ENCODE measurements around the gene LMF1.

LMF1 gene

DNA sequence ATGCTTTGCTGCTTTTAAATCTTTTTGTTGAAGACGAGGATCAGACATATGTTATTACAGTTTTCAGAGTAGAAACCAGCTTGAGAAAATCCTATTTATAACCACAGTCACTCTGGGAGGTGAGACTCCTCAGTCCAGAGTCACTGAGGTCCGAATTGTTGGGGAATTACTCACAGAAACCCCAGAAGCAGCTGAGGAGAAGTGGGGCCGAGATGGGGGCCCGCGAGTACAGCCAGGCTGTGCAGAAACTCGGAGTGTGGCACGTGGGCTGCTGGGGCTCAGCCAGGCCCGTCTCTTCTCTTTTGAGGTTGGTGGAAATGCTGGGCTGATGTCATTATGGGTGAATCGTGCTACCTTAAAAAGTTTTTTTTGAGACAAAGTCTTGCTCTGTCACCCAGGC is 155.8 kb downstream of the LMF1 start:
- TF ChIP-seq EZH2phosphoT487 (IDR thresholded peaks at IDR 0.05; ENCODE audit: borderline replicate concordance, low read length) = no peak
- TF ChIP-seq, protein P1, sequence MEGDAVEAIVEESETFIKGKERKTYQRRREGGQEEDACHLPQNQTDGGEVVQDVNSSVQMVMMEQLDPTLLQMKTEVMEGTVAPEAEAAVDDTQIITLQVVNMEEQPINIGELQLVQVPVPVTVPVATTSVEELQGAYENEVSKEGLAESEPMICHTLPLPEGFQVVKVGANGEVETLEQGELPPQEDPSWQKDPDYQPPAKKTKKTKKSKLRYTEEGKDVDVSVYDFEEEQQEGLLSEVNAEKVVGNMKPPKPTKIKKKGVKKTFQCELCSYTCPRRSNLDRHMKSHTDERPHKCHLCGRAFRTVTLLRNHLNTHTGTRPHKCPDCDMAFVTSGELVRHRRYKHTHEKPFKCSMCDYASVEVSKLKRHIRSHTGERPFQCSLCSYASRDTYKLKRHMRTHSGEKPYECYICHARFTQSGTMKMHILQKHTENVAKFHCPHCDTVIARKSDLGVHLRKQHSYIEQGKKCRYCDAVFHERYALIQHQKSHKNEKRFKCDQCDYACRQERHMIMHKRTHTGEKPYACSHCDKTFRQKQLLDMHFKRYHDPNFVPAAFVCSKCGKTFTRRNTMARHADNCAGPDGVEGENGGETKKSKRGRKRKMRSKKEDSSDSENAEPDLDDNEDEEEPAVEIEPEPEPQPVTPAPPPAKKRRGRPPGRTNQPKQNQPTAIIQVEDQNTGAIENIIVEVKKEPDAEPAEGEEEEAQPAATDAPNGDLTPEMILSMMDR (IDR thresholded peaks at IDR 0.05; ENCODE audit: low read depth, low read length, poor library complexity, severe bottlenecking) = no peak
- Histone ChIP-seq H3K27me3 (ENCODE audit: control insufficient read depth, low read length) (peaks cover 25% of the 10 kb centered on the region), H3K9me2 (replicated peaks; ENCODE audit: control insufficient read depth, low read length) (no peaks in the 10 kb centered on the region), H3K27ac (ENCODE audit: low read depth, low read length) (no peak overlapping the region), H3K4me3 (ENCODE audit: low read length) (no peak overlapping the region), H3F3A (ENCODE audit: control insufficient read depth, insufficient read depth) (no peaks in the 10 kb centered on the region), H3K79me2 (ENCODE audit: control insufficient read depth, low read length) (no peaks in the 10 kb centered on the region), H3K36me3 (ENCODE audit: control insufficient read depth, low read length) (no peaks in the 10 kb centered on the region), H3K4me1 (ENCODE audit: control insufficient read depth, low read length) (peaks cover 8% of the 10 kb centered on the region), H3K4me2 (ENCODE audit: low read length) (no peak overlapping the region), H4K20me1 (ENCODE audit: control insufficient read depth, insufficient read depth, low read depth, low read length) (no peaks in the 10 kb centered on the region), H3K9me3 (ENCODE audit: control insufficient read depth, insufficient read depth, low read length) (peaks cover 6% of the 10 kb centered on the region; the same call in 1 of the 2 replicates)

DNA sequence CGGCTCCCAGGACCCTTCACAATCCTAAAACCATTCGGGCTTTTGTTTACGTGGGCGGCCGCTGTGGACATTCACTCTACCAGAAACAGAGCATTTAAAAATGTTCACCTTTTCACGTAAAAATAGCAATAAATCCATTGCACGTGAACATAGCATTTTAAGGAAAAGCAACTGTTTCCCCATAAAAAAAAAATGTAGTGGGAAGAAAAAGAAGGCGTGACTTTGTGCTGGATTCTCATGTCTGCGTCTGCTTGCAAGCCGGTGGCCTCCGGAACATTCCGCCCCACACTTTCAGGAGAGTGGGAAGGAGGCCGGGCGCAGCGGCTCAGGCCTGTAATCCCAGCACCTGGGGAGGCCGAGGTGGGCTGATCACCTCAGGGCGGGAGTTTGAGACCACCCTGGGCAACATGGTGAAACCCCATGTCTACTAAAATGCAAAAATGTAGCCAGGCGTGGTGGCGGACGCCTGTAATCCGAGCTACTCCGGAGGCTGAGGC is 156.8 kb downstream of the LMF1 start:
- no peak overlapping the region for H3K4me2 ChIP-seq (ENCODE audit: low read length)
- peaks cover 16% of the 10 kb centered on the region for H3K27me3 ChIP-seq (ENCODE audit: control insufficient read depth, low read length)
- no peaks in the 10 kb centered on the region for H3K9me2 ChIP-seq (replicated peaks; ENCODE audit: control insufficient read depth, low read length)
- no peak for TF ChIP-seq EZH2phosphoT487 (IDR thresholded peaks at IDR 0.05; ENCODE audit: borderline replicate concordance, low read length)
- TF ChIP-seq, protein P1 (IDR thresholded peaks at IDR 0.05; ENCODE audit: low read depth, low read length, poor library complexity, severe bottlenecking) = no peak
- no peak overlapping the region for H3K27ac ChIP-seq (ENCODE audit: low read depth, low read length)
- H3K9me3 ChIP-seq (ENCODE audit: control insufficient read depth, insufficient read depth, low read length) = peaks cover 6% of the 10 kb centered on the region; the same call in 1 of the 2 replicates
- no peaks in the 10 kb centered on the region for H4K20me1 ChIP-seq (ENCODE audit: control insufficient read depth, insufficient read depth, low read depth, low read length)
- no peaks in the 10 kb centered on the region for H3F3A ChIP-seq (ENCODE audit: control insufficient read depth, insufficient read depth)
- H3K4me3 ChIP-seq (ENCODE audit: low read length) = no peak overlapping the region
- no peaks in the 10 kb centered on the region for H3K79me2 ChIP-seq (ENCODE audit: control insufficient read depth, low read length)
- no peaks in the 10 kb centered on the region for H3K4me1 ChIP-seq (ENCODE audit: control insufficient read depth, low read length)
- H3K36me3 ChIP-seq (ENCODE audit: control insufficient read depth, low read length) = no peaks in the 10 kb centered on the region

DNA sequence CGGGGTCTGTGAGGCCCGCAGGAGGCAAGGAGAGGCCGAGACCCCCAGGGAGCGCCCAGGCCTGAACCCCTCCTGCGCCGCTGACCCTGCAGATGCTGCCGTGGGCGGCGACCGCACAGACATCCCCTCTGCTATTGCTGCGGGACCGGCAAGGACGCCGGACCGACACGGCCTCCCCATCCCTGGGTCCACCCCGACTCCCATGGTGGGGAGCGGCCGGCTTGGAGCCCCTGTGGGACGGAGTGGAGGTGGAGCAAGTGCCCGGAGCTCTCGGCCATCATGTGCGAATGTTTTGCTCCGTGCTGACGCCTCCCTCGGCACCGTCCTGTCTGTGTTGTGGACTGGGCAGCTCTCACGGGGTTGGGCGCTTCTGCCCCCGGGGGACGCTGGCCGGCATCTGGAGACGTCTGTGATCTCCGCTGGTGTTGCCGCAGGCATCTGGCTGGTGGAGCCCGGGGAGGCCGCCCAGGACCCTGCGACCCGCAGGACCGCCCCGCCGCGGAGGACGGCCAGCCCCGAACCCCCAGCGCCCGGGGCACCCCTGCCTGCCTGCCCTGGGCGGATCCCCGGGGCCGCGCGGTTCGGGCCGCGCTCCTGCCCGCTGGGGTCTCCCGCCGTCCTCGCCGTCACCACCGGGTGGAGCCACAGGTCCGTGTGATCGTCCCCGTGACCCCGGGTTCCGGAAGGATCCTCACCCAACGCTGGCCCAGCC is 157.4 kb downstream of the LMF1 start:
- no peak overlapping the region for H3K4me3 ChIP-seq (ENCODE audit: low read length)
- H3K4me2 ChIP-seq (ENCODE audit: low read length) = no peak overlapping the region
- peaks cover under 1% of the 10 kb centered on the region; the same call in 1 of the 2 replicates for H3K9me3 ChIP-seq (ENCODE audit: control insufficient read depth, insufficient read depth, low read length)
- H4K20me1 ChIP-seq (ENCODE audit: control insufficient read depth, insufficient read depth, low read depth, low read length) = no peaks in the 10 kb centered on the region
- no peaks in the 10 kb centered on the region for H3K36me3 ChIP-seq (ENCODE audit: control insufficient read depth, low read length)
- no peak overlapping the region for H3K27ac ChIP-seq (ENCODE audit: low read depth, low read length)
- TF ChIP-seq, protein P1 (IDR thresholded peaks at IDR 0.05; ENCODE audit: low read depth, low read length, poor library complexity, severe bottlenecking) = peak; percentile 65
- TF ChIP-seq EZH2phosphoT487 (IDR thresholded peaks at IDR 0.05; ENCODE audit: borderline replicate concordance, low read length) = no peak
- no peaks in the 10 kb centered on the region for H3F3A ChIP-seq (ENCODE audit: control insufficient read depth, insufficient read depth)
- no peaks in the 10 kb centered on the region for H3K79me2 ChIP-seq (ENCODE audit: control insufficient read depth, low read length)
- peaks cover 14% of the 10 kb centered on the region for H3K27me3 ChIP-seq (ENCODE audit: control insufficient read depth, low read length)
- H3K9me2 ChIP-seq (replicated peaks; ENCODE audit: control insufficient read depth, low read length) = no peaks in the 10 kb centered on the region
- peaks cover 2% of the 10 kb centered on the region for H3K4me1 ChIP-seq (ENCODE audit: control insufficient read depth, low read length)

Data from DOHH2 (cell line).